ENCODE measurements around the gene ZNF593OS.
A peak's percentile ranks its signal among the peaks of the same experiment; 100 is the strongest.

- TF ChIP-seq CTCF (conservative IDR thresholded peaks at IDR 0.05 in 1 of 2, IDR thresholded peaks at IDR 0.05 in 1 of 2; ENCODE audit: extremely low read depth in 1 of 2, insufficient read depth in 1 of 2, low read depth in 1 of 2, low read length in 2 of 2) = peak; percentile 83 to 94
- no peak for TF ChIP-seq EZH2 (IDR thresholded peaks at IDR 0.05; ENCODE audit: borderline replicate concordance, low read length)
These were observed 1.8 kb downstream of the ZNF593OS start, which contains the start of gene ZNF593 for GRCh38 chr1:26169669-26170471.
